ENCODE measurements around the gene PTPRT.

- no peak for TF ChIP-seq CTCF (IDR thresholded peaks at IDR 0.05)
- TF ChIP-seq POLR2AphosphoS5 (IDR thresholded peaks at IDR 0.05) = no peak
- no peak for TF ChIP-seq POLR2A (IDR thresholded peaks at IDR 0.05)
Observed at GRCh38 chr20:42461291-42461690, 728.4 kb downstream of the PTPRT start.

All from breast epithelium (tissue), 3 donors.